Measurements from ENCODE around the gene NFATC2.
"Not testable (repeated sequence)": the region's sequence is repeated elsewhere in the genome, so short reads cannot be mapped to it uniquely, and the experiment has no call there.

The NFATC2 gene

DNA sequence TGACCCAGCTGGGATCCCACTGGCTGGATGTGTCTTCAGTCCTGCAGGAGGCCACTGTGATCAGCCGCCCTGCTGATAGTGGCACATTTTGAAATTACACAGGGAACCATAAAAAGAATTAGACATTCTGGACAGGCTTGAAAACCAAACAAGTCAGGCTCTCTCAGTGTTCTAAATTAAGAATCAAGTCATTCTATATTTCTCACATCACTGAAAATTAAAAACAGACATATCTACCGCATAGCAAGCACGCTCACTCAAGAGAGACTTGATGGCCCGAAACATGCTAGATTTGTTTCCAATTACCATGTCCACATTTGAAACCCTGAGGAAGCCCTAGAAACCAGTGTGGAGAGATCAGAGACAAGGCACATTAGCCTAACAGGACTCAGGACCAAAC lies 57.7 kb downstream of the NFATC2 start:
- H3K4me3 ChIP-seq (replicated peaks; ENCODE audit: low read depth, low read length): no peak overlapping the region
- TF ChIP-seq, protein P1, sequence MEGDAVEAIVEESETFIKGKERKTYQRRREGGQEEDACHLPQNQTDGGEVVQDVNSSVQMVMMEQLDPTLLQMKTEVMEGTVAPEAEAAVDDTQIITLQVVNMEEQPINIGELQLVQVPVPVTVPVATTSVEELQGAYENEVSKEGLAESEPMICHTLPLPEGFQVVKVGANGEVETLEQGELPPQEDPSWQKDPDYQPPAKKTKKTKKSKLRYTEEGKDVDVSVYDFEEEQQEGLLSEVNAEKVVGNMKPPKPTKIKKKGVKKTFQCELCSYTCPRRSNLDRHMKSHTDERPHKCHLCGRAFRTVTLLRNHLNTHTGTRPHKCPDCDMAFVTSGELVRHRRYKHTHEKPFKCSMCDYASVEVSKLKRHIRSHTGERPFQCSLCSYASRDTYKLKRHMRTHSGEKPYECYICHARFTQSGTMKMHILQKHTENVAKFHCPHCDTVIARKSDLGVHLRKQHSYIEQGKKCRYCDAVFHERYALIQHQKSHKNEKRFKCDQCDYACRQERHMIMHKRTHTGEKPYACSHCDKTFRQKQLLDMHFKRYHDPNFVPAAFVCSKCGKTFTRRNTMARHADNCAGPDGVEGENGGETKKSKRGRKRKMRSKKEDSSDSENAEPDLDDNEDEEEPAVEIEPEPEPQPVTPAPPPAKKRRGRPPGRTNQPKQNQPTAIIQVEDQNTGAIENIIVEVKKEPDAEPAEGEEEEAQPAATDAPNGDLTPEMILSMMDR (IDR thresholded peaks at IDR 0.05; ENCODE audit: low read length, missing control alignments): no peak
- no peak for DNase-seq (ENCODE audit: low read depth)

DNA sequence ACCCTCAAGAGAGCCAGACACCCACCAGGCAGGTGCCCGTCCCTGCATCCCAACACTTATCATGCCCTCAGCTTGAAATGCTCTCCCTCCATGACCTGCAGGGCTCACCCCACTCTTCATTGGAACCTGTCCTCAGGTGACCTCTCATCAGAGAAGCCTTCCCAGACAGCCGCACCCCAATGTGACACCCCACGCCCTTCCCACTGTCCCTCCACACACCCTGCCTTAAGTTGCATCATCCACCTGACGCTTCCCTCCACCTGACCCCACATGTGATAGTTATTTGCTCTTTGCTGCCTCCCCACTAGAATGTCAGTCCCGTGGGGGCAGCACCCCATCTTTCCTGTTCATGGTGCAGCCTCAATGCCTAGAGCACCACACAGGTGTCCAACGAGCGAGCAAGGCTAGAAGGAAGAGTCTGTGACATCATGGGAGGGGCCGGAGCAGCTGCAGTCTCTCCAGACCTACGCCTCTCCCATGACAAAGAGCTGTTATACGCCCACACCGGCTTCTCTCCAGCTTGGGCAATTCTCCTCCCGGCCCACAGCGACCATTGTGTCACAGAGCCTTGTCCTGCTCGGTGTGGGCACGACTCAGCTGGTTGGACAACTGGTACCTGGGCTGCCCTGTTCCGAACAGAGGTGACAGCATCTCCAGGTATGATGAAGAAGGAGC lies 58.2 kb downstream of the NFATC2 start:
- DNase-seq (ENCODE audit: low read depth): no peak
- H3K4me3 ChIP-seq (replicated peaks; ENCODE audit: low read depth, low read length): no peak overlapping the region
- TF ChIP-seq, protein P1 (IDR thresholded peaks at IDR 0.05; ENCODE audit: low read length, missing control alignments): no peak

GRCh38 chr20:51482836-51483473 lies 59.6 kb downstream of the NFATC2 start:
- TF ChIP-seq, protein P1 (IDR thresholded peaks at IDR 0.05; ENCODE audit: low read length, missing control alignments): no peak
- H3K4me3 ChIP-seq (replicated peaks; ENCODE audit: low read depth, low read length): no peak overlapping the region
- no peak for DNase-seq (ENCODE audit: low read depth)

- H3K4me3 ChIP-seq (replicated peaks; ENCODE audit: low read depth, low read length): no peak overlapping the region
- TF ChIP-seq, protein P1 (IDR thresholded peaks at IDR 0.05; ENCODE audit: low read length, missing control alignments): no peak
- DNase-seq (ENCODE audit: low read depth): no peak
Measured at GRCh38 chr20:51481341-51481914, 61.1 kb downstream of the NFATC2 start.

GRCh38 chr20:51480507-51481270 lies 61.8 kb downstream of the NFATC2 start:
- TF ChIP-seq, protein P1 (IDR thresholded peaks at IDR 0.05; ENCODE audit: low read length, missing control alignments): no peak
- DNase-seq (ENCODE audit: low read depth): no peak
- H3K4me3 ChIP-seq (replicated peaks; ENCODE audit: low read depth, low read length): no peak overlapping the region

GRCh38 chr20:51476106-51476505 lies 66.4 kb downstream of the NFATC2 start:
- not testable (repeated sequence) for DNase-seq (ENCODE audit: low read depth); H3K4me3 ChIP-seq (replicated peaks; ENCODE audit: low read depth, low read length)

GRCh38 chr20:51473771-51474170 lies 68.7 kb downstream of the NFATC2 start:
- no peak for DNase-seq (ENCODE audit: low read depth)
- H3K4me3 ChIP-seq (replicated peaks; ENCODE audit: low read depth, low read length): no peak overlapping the region
- TF ChIP-seq, protein P1 (IDR thresholded peaks at IDR 0.05; ENCODE audit: low read length, missing control alignments): no peak
